OCI-LY1 (cell line): Measurements from ENCODE around the gene KRT23.

ENCODE experiments used
- H2AFZ ChIP-seq: fragments of 200-600 bp; sonication (generic), shearing (Covaris generic); 2 replicates; pipeline ENCODE4 v1.6.0; 2014; ENCODE audit warnings: antibody characterized with exemption, mild to moderate bottlenecking, low read length
- H3F3A ChIP-seq: fragments of 200-600 bp; sonication (generic), shearing (Covaris generic); 2 replicates; pipeline ENCODE4 v1.6.0; 2014; ENCODE audit warnings: mild to moderate bottlenecking, antibody characterized with exemption, low read length, moderate library complexity; ENCODE audit not compliant: insufficient read depth
- H3K27ac ChIP-seq: fragments of 200-600 bp; sonication (generic); 2 replicates; pipeline ENCODE4 v1.5.1; 2014; ENCODE audit warnings: low read length, mixed run types, mild to moderate bottlenecking, low read depth; ENCODE audit not compliant: poor library complexity, severe bottlenecking
- H3K27me3 ChIP-seq: fragments of 200-600 bp; sonication (generic); 2 replicates; pipeline ENCODE4 v1.6.0; 2014; ENCODE audit warnings: antibody characterized with exemption, mild to moderate bottlenecking, low read length, moderate library complexity; ENCODE audit not compliant: insufficient read depth
- H3K36me3 ChIP-seq: fragments of 200-600 bp; sonication (generic); 2 replicates; pipeline ENCODE4 v1.6.1; 2014; ENCODE audit warnings: mild to moderate bottlenecking, antibody characterized with exemption, low read length, moderate library complexity, mixed read lengths; ENCODE audit not compliant: insufficient read depth
- H3K4me1 ChIP-seq: fragments of 200-600 bp; sonication (generic); 2 replicates; pipeline ENCODE4 v1.5.1; 2014; ENCODE audit warnings: mild to moderate bottlenecking, low read length, moderate library complexity; ENCODE audit not compliant: insufficient read depth, severe bottlenecking
- H3K4me2 ChIP-seq: fragments of 200-600 bp; sonication (generic), shearing (Covaris generic); 2 replicates; pipeline ENCODE4 v1.6.1; 2014; ENCODE audit warnings: low read length
- H3K4me3 ChIP-seq: fragments of 200-600 bp; sonication (generic); 2 replicates; pipeline ENCODE4 v1.5.1; 2014; ENCODE audit warnings: low read length, low read depth, mild to moderate bottlenecking, mixed read lengths; ENCODE audit not compliant: poor library complexity, severe bottlenecking
- H3K79me2 ChIP-seq: fragments of 200-600 bp; shearing (Covaris generic); 2 replicates; pipeline ENCODE4 v1.6.1; 2016; ENCODE audit warnings: mixed run types, low read length, mixed read lengths; ENCODE audit not compliant: insufficient read depth
- H3K9ac ChIP-seq: fragments of 200-600 bp; sonication (generic), shearing (Covaris generic); 2 replicates; pipeline ENCODE4 v1.6.1; 2014; ENCODE audit warnings: mild to moderate bottlenecking, low read length, mixed read lengths
- H3K9me2 ChIP-seq: fragments of 200-600 bp; sonication (generic), shearing (Covaris generic); 2 replicates; pipeline ENCODE4 v1.6.1; 2014; ENCODE audit warnings: low read depth, mild to moderate bottlenecking, low read length, mixed read lengths
- H3K9me3 ChIP-seq: fragments of 200-600 bp; shearing (Covaris generic); 2 replicates; pipeline ENCODE4 v1.6.1; 2014; ENCODE audit warnings: low read length, mixed read lengths
- H4K20me1 ChIP-seq: fragments of 200-600 bp; sonication (generic), shearing (Covaris generic); 2 replicates; pipeline ENCODE4 v1.6.0; 2016; ENCODE audit warnings: mild to moderate bottlenecking, low read length; ENCODE audit not compliant: insufficient read depth
- CTCF ChIP-seq: fragments of 200-600 bp; sonication (generic), shearing (Covaris generic); IDR thresholded peaks from 2 replicates; pipeline ENCODE4 v1.5.1; 2017; ENCODE audit warnings: mild to moderate bottlenecking, antibody characterized with exemption, low read length, moderate library complexity, mixed read lengths
- EZH2 ChIP-seq: fragments of 200-600 bp; sonication (generic), shearing (Covaris generic); IDR thresholded peaks from 2 replicates; pipeline ENCODE4 v1.8.0; 2017; ENCODE audit warnings: borderline replicate concordance, mixed run types, mild to moderate bottlenecking, antibody characterized with exemption, low read length, moderate library complexity, mixed read lengths

Gene KRT23

GRCh38 chr17:40883031-40883430, 54.4 kb downstream of the KRT23 start:
- Histone ChIP-seq H3K27ac (no peak overlapping the region), H3K9me3 (no peaks in the 10 kb centered on the region), H3F3A (no peaks in the 10 kb centered on the region), H4K20me1 (no peaks in the 10 kb centered on the region), H3K9me2 (no peaks in the 10 kb centered on the region), H3K36me3 (no peaks in the 10 kb centered on the region), H3K4me2 (no peak overlapping the region), H3K27me3 (0 out of 2 replicates have a peak, but pooled peaks cover 2% of the 10 kb centered on the region), H2AFZ (no peak overlapping the region), H3K9ac (no peak overlapping the region), H3K79me2 (no peaks in the 10 kb centered on the region), H3K4me3 (no peak overlapping the region), H3K4me1 (no peaks in the 10 kb centered on the region)
- no peak for TF ChIP-seq EZH2
- no peak for TF ChIP-seq CTCF

- no peak for TF ChIP-seq CTCF
- no peak for TF ChIP-seq EZH2
- Histone ChIP-seq H4K20me1 (no peaks in the 10 kb centered on the region), H3K27me3 (0 out of 2 replicates have a peak, but pooled peaks cover 2% of the 10 kb centered on the region), H3K4me1 (no peaks in the 10 kb centered on the region), H3K4me3 (no peak overlapping the region), H3K9me3 (no peaks in the 10 kb centered on the region), H3K4me2 (no peak overlapping the region), H3K9ac (no peak overlapping the region), H3K9me2 (no peaks in the 10 kb centered on the region), H3K27ac (no peak overlapping the region), H3F3A (no peaks in the 10 kb centered on the region), H3K36me3 (no peaks in the 10 kb centered on the region), H2AFZ (no peak overlapping the region), H3K79me2 (no peaks in the 10 kb centered on the region)
Measured at GRCh38 chr17:40879026-40879425, 58.4 kb downstream of the KRT23 start.

- no peak overlapping the region for H3K27ac ChIP-seq
Measured at GRCh38 chr17:40878044-40878443, 59.4 kb downstream of the KRT23 start.

More at GRCh38 chr17:40878044-40878443, 59.4 kb downstream of the KRT23 start:
- H3K9ac ChIP-seq: no peak overlapping the region
- TF ChIP-seq CTCF: no peak
- TF ChIP-seq EZH2: no peak
- H3K9me3 ChIP-seq: no peaks in the 10 kb centered on the region
- H4K20me1 ChIP-seq: no peaks in the 10 kb centered on the region
- no peaks in the 10 kb centered on the region for H3K79me2 ChIP-seq
- H2AFZ ChIP-seq: no peak overlapping the region
- H3K4me1 ChIP-seq: no peaks in the 10 kb centered on the region
- H3K4me2 ChIP-seq: no peak overlapping the region
- no peaks in the 10 kb centered on the region for H3F3A ChIP-seq
- H3K36me3 ChIP-seq: no peaks in the 10 kb centered on the region
- no peak overlapping the region for H3K4me3 ChIP-seq
- no peaks in the 10 kb centered on the region for H3K27me3 ChIP-seq
- no peaks in the 10 kb centered on the region for H3K9me2 ChIP-seq
